ENCODE results near the gene MRPS18C. TPM values are rescaled to one million over a fixed set of nuclear protein-coding genes. Genes with fewer than 3 reads are reported as not detected.
"Not testable (repeated sequence)": the region's sequence is repeated elsewhere in the genome, so short reads cannot be mapped to it uniquely, and the experiment has no call there.

The MRPS18C gene
- total RNA-seq, 2 donors from 2014 or later = 10.9 to 55.0 TPM

DNA sequence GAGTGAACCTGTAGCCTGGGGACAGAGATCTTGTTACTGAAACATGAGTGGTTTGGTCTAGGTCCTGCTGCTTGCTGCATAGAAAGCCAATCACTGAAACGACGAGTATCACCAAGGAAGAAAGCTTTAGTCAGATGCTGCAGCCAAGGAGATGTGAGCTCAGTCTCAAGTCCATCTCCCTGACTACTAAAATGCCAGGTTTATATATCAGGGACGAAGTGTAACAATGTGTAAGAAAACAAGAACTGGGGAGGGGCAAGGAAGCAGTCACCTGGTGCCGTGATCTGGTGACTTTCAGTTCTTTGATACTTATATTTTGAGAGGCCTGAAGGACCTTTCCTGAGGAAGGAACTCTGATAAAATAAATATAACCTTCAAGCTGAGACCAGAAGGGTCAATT is 48.6 kb downstream of the MRPS18C start:
- intact Hi-C loops (cut with DNase I) = no loop called here
- ATAC-seq (no peak), DNase-seq (no peak)
- Histone ChIP-seq H3K4me3 (no peak overlapping the region), H3K27ac (no peak overlapping the region), H3K27me3 (no peaks in the 10 kb centered on the region), H3K4me1 (no peaks in the 10 kb centered on the region), H3K36me3 (replicated peaks in 1 of 2; ENCODE audit: insufficient read depth in 1 of 2, low read depth in 2 of 2) (no peaks in the 10 kb centered on the region), H3K9me3 (no peaks in the 10 kb centered on the region)
- TF ChIP-seq, protein P1, sequence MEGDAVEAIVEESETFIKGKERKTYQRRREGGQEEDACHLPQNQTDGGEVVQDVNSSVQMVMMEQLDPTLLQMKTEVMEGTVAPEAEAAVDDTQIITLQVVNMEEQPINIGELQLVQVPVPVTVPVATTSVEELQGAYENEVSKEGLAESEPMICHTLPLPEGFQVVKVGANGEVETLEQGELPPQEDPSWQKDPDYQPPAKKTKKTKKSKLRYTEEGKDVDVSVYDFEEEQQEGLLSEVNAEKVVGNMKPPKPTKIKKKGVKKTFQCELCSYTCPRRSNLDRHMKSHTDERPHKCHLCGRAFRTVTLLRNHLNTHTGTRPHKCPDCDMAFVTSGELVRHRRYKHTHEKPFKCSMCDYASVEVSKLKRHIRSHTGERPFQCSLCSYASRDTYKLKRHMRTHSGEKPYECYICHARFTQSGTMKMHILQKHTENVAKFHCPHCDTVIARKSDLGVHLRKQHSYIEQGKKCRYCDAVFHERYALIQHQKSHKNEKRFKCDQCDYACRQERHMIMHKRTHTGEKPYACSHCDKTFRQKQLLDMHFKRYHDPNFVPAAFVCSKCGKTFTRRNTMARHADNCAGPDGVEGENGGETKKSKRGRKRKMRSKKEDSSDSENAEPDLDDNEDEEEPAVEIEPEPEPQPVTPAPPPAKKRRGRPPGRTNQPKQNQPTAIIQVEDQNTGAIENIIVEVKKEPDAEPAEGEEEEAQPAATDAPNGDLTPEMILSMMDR (IDR thresholded peaks at IDR 0.05) = no peak
- TF ChIP-seq POLR2A (IDR thresholded peaks at IDR 0.05) = no peak
- WGBS, 2 donors = 43 to 52% methylated on average over 4 of the region's 4 CpGs

DNA sequence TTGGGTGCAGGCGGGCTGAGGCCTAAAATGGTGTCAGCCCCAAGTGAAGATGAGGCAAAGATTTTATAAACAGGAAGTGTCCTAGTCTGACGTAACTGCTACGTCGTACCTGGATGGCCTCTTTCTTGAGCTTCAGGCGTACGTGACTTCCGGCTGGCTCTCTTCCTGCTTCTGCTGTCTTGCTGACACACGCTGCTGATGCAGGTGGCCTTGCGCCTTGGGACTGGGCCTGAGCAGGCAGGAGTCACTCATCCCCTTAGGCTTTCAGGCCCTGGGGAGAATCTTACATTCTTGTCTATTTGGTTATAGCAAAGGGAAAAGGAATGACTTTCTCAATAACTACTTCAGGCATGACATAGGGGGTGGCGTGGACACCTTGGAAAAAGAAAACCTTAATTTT is 49.1 kb downstream of the MRPS18C start:
- WGBS, 2 donors = 79 to 91% methylated on average over 10 of the region's 10 CpGs
- no peak overlapping the region for H3K4me3 ChIP-seq
- TF ChIP-seq, protein P1 (IDR thresholded peaks at IDR 0.05) = no peak
- TF ChIP-seq POLR2A (IDR thresholded peaks at IDR 0.05) = no peak
- no peaks in the 10 kb centered on the region for H3K36me3 ChIP-seq (replicated peaks in 1 of 2; ENCODE audit: insufficient read depth in 1 of 2, low read depth in 2 of 2)
- no peak overlapping the region for H3K27ac ChIP-seq
- no peak for DNase-seq
- H3K4me1 ChIP-seq = no peaks in the 10 kb centered on the region
- H3K9me3 ChIP-seq = no peaks in the 10 kb centered on the region
- H3K27me3 ChIP-seq = no peaks in the 10 kb centered on the region
- ATAC-seq = no peak
- intact Hi-C loops (cut with DNase I) = loop anchor here (5.0 kb wide), 1 partner anchor 137 kb away; no protein-coding TSS in a partner anchor

DNA sequence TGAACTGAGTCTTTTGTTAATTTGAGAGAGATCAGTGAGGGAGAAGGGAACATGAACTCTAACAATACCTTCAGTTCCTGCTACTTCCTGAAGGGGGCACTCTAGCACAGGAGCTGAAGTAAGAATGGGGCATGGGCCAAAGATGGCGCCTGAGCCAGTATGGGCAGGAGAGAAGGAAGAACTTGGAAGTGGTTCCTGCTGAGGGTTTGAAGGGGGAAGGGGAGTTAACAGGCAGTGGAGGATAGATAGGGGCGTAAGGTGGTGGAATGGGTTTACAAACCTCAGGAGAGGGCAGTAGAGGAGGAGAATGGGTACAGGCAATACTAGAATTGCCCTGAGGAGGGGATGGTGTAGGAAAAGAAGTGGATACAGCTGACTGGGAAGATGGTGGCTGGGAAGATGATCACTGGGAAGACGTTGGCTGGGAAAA is 53.3 kb downstream of the MRPS18C start:
- not testable (repeated sequence) for H3K9me3 ChIP-seq; H3K4me1 ChIP-seq; H3K36me3 ChIP-seq (replicated peaks in 1 of 2; ENCODE audit: insufficient read depth in 1 of 2, low read depth in 2 of 2); H3K27ac ChIP-seq; H3K27me3 ChIP-seq; H3K4me3 ChIP-seq
- TF ChIP-seq, protein P1 (IDR thresholded peaks at IDR 0.05) = peak; percentile 54 to 95 (median 94)
- WGBS, 2 donors = 35 to 41% methylated on average over 3 of the region's 3 CpGs
- DNase-seq (peak; percentile 74 to 80 (median 78)), ATAC-seq (peak; percentile 74)
- intact Hi-C loops (cut with DNase I) = loop anchor here (5.0 kb wide), 1 partner anchor 133 kb away; no protein-coding TSS in a partner anchor

DNA sequence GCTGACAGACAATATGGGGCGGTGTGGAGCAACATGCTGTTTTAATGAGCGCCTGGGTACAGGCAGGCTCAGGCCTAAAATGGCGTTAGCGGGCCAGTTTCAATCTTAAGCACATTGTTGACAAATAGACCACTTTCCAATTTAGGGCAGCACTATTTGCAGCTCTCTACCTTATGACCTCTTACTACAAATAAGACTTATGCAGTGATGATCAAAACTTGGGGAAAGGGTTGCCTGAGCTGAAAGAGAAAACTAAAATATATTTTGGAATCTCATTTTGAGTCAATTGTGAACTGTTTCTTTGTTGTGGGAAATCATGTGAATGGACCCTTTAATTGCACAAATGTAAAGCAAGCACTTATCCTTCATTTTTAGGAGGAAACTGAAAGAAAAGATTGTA is 54.6 kb downstream of the MRPS18C start:
- H3K4me1 ChIP-seq = no peaks in the 10 kb centered on the region
- no peak overlapping the region for H3K4me3 ChIP-seq
- H3K9me3 ChIP-seq = no peaks in the 10 kb centered on the region
- H3K36me3 ChIP-seq (replicated peaks in 1 of 2; ENCODE audit: insufficient read depth in 1 of 2, low read depth in 2 of 2) = no peaks in the 10 kb centered on the region
- ATAC-seq = no peak
- TF ChIP-seq POLR2A (IDR thresholded peaks at IDR 0.05) = no peak
- TF ChIP-seq, protein P1 (IDR thresholded peaks at IDR 0.05) = no peak
- intact Hi-C loops (cut with DNase I) = no loop called here
- H3K27ac ChIP-seq = no peak overlapping the region
- no peak for DNase-seq
- WGBS, 2 donors = 70 to 85% methylated on average over 4 of the region's 4 CpGs
- H3K27me3 ChIP-seq = no peaks in the 10 kb centered on the region

Other genes starting within 250 kb of the MRPS18C start
- gene COQ2, start 171.3 kb upstream of the MRPS18C start, total RNA-seq = 1 to 10 TPM; 2.1 to 4.6 TPM
- gene HPSE, start 121.2 kb upstream of the MRPS18C start, total RNA-seq = under 1 TPM; 0.52 to 0.99 TPM
- gene HELQ, start 235 bp upstream of the MRPS18C start, total RNA-seq = 10 to 100 TPM; 14.0 to 24.4 TPM
- 10 to 100 TPM in 1 of 2 donors, 1 to 10 TPM in 1; 5.9 to 17.1 TPM for gene ABRAXAS1, start 29.0 kb downstream of the MRPS18C start, total RNA-seq
- 1 to 10 TPM; 1.8 to 4.3 TPM for gene GPAT3, start 80.0 kb downstream of the MRPS18C start, total RNA-seq